ENCODE measurements around the gene SLC51B. TPM values are rescaled to one million over a fixed set of nuclear protein-coding genes. Genes with fewer than 3 reads are reported as not detected.

The SLC51B gene
- total RNA-seq, 1 experiment from 2014 or later, result not detected

GRCh38 chr15:65067317-65067644 is 22.1 kb downstream of the SLC51B start:
- ChIA-PET POLR2A (ENCODE audit: low non-redundant PET) (no interaction called here), CTCF (no interaction called here)
- peak overlapping the region; percentile 44 for H3K4me3 ChIP-seq (ENCODE audit: low read depth, low read length, poor library complexity, severe bottlenecking)
- no peak for TF ChIP-seq CTCF (conservative IDR thresholded peaks at IDR 0.05; ENCODE audit: low read depth, low read length)
- no peak for TF ChIP-seq EZH2 (IDR thresholded peaks at IDR 0.05; ENCODE audit: borderline replicate concordance, low read depth, low read length, poor library complexity, severe bottlenecking)
- intact Hi-C loops (cut with micrococcal nuclease; ENCODE audit: unreplicated experiment), result no loop called here
- no peak overlapping the region for H3K27ac ChIP-seq (ENCODE audit: low read depth, low read length, poor library complexity, severe bottlenecking)
- no peaks in the 10 kb centered on the region for H3K9me3 ChIP-seq (ENCODE audit: low read depth, low read length, poor library complexity, severe bottlenecking)
- H3K36me3 ChIP-seq (ENCODE audit: insufficient read depth, low read length, poor library complexity, severe bottlenecking), result no peaks in the 10 kb centered on the region
- DNase-seq (ENCODE audit: low spot score), result no peak
- BruUV-seq (replicated peaks), result no TSS peak
- H3K4me1 ChIP-seq (ENCODE audit: insufficient read depth, low read length, poor library complexity, severe bottlenecking), result peaks cover 14% of the 10 kb centered on the region
- no peaks in the 10 kb centered on the region for H3K27me3 ChIP-seq (replicated peaks; ENCODE audit: insufficient read depth, low read depth, low read length, poor library complexity)

- BruUV-seq (replicated peaks), result no TSS peak
- peak; percentile 49 for DNase-seq (ENCODE audit: low spot score)
- Histone ChIP-seq H3K27me3 (replicated peaks; ENCODE audit: insufficient read depth, low read depth, low read length, poor library complexity) (no peaks in the 10 kb centered on the region), H3K36me3 (ENCODE audit: insufficient read depth, low read length, poor library complexity, severe bottlenecking) (no peaks in the 10 kb centered on the region), H3K4me3 (ENCODE audit: low read depth, low read length, poor library complexity, severe bottlenecking) (peak within 1 kb of the TSS; percentile 44), H3K9me3 (ENCODE audit: low read depth, low read length, poor library complexity, severe bottlenecking) (no peaks in the 10 kb centered on the region), H3K27ac (ENCODE audit: low read depth, low read length, poor library complexity, severe bottlenecking) (no peak within 1 kb of the TSS), H3K4me1 (ENCODE audit: insufficient read depth, low read length, poor library complexity, severe bottlenecking) (peaks cover 14% of the 10 kb centered on the region)
- POLR2A ChIA-PET (ENCODE audit: low non-redundant PET), result interaction anchor here (0.7 kb wide), 1 partner anchor 281 kb away, joined by 3 read pairs; no protein-coding TSS in a partner anchor
- no peak for TF ChIP-seq EZH2 (IDR thresholded peaks at IDR 0.05; ENCODE audit: borderline replicate concordance, low read depth, low read length, poor library complexity, severe bottlenecking)
- no peak for TF ChIP-seq CTCF (conservative IDR thresholded peaks at IDR 0.05; ENCODE audit: low read depth, low read length)
- CTCF ChIA-PET, result no interaction called here
- intact Hi-C loops (cut with micrococcal nuclease; ENCODE audit: unreplicated experiment), result no loop called here
These were observed 22.6 kb downstream of the SLC51B start, which contains the start of gene RASL12 for GRCh38 chr15:65067645-65068402. Gene RASL12, minus strand, starts transcription at chr15:65067991. Its CDS starts 156 bp downstream, at chr15:65067835.

GRCh38 chr15:65068403-65068788 is 23.2 kb downstream of the SLC51B start:
- Histone ChIP-seq H3K36me3 (ENCODE audit: insufficient read depth, low read length, poor library complexity, severe bottlenecking) (no peaks in the 10 kb centered on the region), H3K9me3 (ENCODE audit: low read depth, low read length, poor library complexity, severe bottlenecking) (no peaks in the 10 kb centered on the region), H3K4me3 (ENCODE audit: low read depth, low read length, poor library complexity, severe bottlenecking) (peak overlapping the region; percentile 44), H3K4me1 (ENCODE audit: insufficient read depth, low read length, poor library complexity, severe bottlenecking) (peaks cover 14% of the 10 kb centered on the region), H3K27me3 (replicated peaks; ENCODE audit: insufficient read depth, low read depth, low read length, poor library complexity) (no peaks in the 10 kb centered on the region), H3K27ac (ENCODE audit: low read depth, low read length, poor library complexity, severe bottlenecking) (no peak overlapping the region)
- no TSS peak for BruUV-seq (replicated peaks)
- CTCF ChIA-PET, result no interaction called here
- intact Hi-C loops (cut with micrococcal nuclease; ENCODE audit: unreplicated experiment), result no loop called here
- DNase-seq (ENCODE audit: low spot score), result no peak
- TF ChIP-seq CTCF (conservative IDR thresholded peaks at IDR 0.05; ENCODE audit: low read depth, low read length), result no peak
- POLR2A ChIA-PET (ENCODE audit: low non-redundant PET), result interaction anchor here (0.7 kb wide), 1 partner anchor 281 kb away, joined by 3 read pairs; no protein-coding TSS in a partner anchor

Measured in A673 (cell line).